Body of pancreas (tissue), 4 donors: ENCODE data around the gene NOTUM.

ENCODE experiments used
- CTCF ChIP-seq, 7 experiments: fragments of 450-650 bp in 4 of 7; fragments of 200-600 bp in 3 of 7; sonication (generic) in 3 of 7; IDR thresholded peaks; one replicate each; pipeline ENCODE4 v1.5.1; 2016 to 2019; ENCODE audit warnings: antibody characterized with exemption in 7 of 7
- POLR2A ChIP-seq, 3 donors: fragments of 450-650 bp; IDR thresholded peaks; one replicate each; pipeline ENCODE4 v1.6.1; 2016; ENCODE audit warnings: antibody characterized with exemption in 3 of 3, mild to moderate bottlenecking in 2 of 3

- no peak for TF ChIP-seq CTCF (IDR thresholded peaks at IDR 0.05)
- no peak for TF ChIP-seq POLR2A (IDR thresholded peaks at IDR 0.05)
These were observed 58.2 kb downstream of the NOTUM start for GRCh38 chr17:81902653-81903414.
